Measurements from ENCODE around the gene PKMYT1.

DNA sequence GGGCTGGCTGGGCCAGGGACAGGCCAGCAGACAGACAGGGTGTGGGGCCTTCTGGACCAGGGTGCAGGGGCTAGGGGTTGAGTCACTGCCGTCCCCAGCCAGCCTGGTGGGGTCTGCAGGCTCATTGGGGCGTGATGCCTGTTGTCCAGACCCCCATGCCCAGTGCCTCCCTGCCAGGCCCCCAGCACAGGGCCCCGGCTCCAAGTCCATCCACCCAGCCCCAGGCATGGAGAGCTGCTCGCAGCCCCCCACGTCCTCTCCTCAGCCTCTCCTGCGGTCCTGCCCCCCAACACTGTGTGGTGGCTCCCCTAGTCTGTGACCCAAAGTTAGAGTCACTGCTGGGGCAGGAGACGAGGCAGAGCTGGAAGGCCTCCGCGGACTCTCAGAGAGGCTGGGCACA, 7.0 kb upstream of the PKMYT1 start:
- TF ChIP-seq, protein P1, sequence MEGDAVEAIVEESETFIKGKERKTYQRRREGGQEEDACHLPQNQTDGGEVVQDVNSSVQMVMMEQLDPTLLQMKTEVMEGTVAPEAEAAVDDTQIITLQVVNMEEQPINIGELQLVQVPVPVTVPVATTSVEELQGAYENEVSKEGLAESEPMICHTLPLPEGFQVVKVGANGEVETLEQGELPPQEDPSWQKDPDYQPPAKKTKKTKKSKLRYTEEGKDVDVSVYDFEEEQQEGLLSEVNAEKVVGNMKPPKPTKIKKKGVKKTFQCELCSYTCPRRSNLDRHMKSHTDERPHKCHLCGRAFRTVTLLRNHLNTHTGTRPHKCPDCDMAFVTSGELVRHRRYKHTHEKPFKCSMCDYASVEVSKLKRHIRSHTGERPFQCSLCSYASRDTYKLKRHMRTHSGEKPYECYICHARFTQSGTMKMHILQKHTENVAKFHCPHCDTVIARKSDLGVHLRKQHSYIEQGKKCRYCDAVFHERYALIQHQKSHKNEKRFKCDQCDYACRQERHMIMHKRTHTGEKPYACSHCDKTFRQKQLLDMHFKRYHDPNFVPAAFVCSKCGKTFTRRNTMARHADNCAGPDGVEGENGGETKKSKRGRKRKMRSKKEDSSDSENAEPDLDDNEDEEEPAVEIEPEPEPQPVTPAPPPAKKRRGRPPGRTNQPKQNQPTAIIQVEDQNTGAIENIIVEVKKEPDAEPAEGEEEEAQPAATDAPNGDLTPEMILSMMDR (conservative IDR thresholded peaks at IDR 0.05; ENCODE audit: low read length), result no peak
- no peak for TF ChIP-seq EZH2phosphoT487 (IDR thresholded peaks at IDR 0.05; ENCODE audit: borderline replicate concordance)
